NOMO-1 treated with DMSO at 0.1 percent for 48 hours (cell line): Measurements from ENCODE around the gene NXPE4.

Experiments
- DNase-seq: peaks from one replicate; lab custom pipeline; 2025; ENCODE audit not compliant: unreplicated experiment; lab: John Stamatoyannopoulos, UW

The NXPE4 gene

DNA sequence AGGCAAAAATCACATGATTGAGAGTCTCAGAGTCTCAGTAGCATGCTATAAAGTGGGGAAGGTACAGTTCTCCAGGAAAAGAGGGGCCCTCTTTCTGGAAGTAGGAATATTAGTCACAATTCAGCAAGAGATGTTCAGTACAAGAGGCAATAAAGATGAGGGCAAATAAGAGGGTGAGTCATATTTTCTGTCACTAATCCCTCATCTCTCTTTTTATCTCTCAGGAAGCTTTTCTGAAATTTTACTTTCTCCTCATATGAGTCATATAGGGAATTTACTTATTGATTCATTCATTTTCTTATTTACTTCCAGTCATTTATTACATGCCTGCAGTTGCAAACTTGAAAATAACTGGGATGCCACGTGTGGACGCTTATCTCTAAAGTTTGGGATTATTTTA lies 32.5 kb downstream of the NXPE4 start:
- no peak for DNase-seq

DNA sequence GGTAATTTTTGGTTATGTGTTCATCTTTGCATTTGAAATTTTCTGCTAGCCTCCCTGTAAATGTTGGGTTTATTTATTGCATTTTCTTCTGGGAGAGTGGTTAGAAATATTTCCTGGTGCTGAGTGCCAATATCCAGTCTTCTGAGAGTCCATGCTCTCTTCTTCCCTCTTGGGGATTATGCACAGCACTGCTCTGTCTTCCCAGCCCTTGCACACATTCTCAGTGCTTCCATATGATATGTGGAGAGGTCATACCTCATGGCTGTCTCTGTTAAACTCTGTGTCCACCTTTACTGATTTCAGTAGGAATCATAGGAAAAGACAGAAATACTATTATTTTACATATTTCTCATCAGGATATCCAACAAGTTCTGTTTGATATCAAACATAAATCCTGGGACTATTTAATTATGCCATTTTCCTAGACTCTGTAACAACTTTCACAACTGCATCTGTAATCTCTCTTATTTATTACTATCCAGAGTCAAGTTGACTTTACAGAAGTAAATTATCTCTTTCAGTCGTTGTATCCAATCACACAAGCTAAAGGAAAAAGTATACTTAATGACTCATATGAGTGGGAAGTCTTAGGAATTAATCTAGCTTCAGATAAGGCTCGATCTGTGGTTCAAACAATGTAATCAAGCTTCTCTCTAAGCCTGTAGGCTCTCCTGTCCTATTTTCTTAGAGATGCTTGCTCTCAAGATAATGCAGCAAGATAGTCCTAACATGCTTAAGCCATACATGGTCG lies 33.2 kb downstream of the NXPE4 start:
- DNase-seq, result no peak

DNA sequence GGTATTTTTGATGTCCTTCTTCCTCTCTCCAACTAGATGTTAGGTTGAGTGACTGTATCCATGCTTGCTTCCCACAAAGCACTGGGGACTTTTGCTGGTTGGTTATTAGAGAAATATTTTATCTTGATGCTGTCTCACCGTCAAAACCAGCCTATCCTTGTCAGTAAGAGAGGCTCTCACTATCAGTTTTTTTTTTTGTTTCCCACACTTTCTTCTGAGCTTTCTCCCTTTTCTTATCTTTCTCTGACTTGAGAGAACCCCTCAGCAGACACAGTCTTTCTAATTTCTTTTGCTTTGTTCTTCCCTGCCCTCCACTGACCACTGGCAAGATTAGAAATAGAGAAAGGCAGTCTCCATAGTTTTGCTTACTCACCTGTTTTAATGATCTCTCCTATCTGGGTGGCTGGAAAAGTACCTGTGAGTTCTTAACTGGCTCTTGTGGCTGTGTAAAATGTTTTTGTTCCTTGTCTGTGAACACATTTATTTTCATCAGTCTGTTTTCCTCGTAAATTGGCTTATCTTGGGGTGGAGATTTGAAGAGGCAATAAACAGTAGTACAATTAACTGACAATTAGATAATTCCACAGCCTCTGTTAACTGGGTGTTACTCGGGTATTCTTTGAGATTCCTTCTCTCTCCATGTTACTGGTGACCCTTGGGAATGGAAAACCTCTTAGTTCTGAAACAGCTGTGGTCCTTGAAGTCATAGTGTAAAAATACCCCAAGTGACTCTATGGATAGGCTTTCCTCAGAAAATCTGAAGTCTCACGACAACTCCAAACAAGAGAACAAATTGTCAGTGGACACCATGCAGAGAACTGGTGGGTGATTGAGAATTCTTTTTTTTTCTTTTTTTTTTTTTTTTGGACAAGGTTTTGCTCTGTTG lies 35.9 kb downstream of the NXPE4 start, which contains the start of gene NXPE1:
Gene NXPE1 (minus strand): TSS at position 457 of the 886 bp plus-strand sequence. CDS start 8,680 bp downstream, outside the sequence.
- no peak for DNase-seq

DNA sequence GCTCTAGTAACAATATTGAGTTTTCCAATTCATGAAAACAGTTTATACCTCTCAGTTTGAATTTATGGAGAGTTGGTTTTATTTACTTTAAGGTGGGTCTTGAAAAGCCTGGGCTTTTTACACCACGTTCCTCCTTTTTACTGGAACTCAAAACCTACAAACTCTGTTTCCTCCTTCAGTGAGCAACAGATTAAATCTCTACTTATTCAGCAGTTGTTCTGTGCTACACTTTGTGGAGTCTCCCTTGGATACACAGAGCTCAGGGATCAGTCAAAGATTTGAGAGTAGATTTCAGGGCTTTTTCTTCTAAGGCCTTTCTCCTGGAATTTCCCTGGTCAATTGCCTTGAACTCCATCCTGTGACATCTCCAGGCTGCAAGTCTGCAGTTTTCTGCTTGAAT lies 39.5 kb downstream of the NXPE4 start:
- no peak for DNase-seq

DNA sequence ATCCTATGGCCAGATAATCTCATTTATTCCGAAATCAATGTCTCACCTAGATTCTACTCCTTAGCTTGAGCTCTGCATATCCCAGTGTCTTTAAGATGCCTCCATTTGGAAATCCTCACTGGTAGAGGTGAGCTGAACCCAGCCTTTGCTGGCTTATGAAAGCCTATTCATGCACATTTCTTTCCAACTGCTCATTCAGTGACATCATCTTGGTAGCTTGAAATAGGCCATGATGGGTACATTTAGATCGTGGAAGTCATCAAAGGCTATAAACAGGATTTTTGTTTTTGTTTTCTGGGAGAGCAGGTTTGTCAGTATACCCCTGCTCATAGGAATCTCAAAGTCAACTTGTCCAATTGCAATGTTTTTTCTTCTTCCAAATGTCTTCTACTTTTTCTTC lies 41.9 kb downstream of the NXPE4 start:
- no peak for DNase-seq

GRCh38 chr11:114551060-114551459 lies 44.5 kb downstream of the NXPE4 start:
- no peak for DNase-seq

GRCh38 chr11:114525682-114526081 lies 69.9 kb downstream of the NXPE4 start:
- DNase-seq, result no peak

GRCh38 chr11:114524122-114524521 lies 71.5 kb downstream of the NXPE4 start:
- DNase-seq, result no peak

DNA sequence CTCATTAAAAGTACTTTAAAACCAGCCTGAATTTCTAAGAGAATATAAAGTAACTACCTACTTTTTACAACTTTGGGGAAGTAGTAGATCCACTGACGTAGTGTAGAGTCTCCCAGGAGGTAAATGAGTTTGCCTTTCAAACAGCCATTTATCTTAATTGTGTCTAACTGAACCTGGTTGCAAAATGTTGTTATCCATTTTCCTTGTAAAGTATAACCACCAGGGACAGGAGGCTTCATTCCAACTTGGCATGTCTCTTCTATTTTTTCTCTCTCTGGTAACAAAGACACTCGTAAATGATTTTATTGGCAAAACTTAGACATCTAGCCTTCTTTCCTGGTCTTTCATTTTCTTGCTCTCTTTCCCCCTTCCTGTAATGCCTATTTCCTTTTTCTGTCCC lies 72.8 kb downstream of the NXPE4 start:
- DNase-seq, result no peak
